Skeletal muscle satellite cell (primary cell): ENCODE data around the gene TTC23.

Experiments
- H3K27me3 ChIP-seq: 2 replicates; pipeline ENCODE4 v1.7.0; 2013; ENCODE audit warnings: low read length; ENCODE audit not compliant: control insufficient read depth, insufficient read depth
- H3K36me3 ChIP-seq: 2 replicates; pipeline ENCODE4 v1.7.0; 2013; ENCODE audit warnings: mild to moderate bottlenecking, control low read depth, low read length; ENCODE audit not compliant: insufficient read depth
- H3K4me1 ChIP-seq: 2 replicates; pipeline ENCODE4 v1.7.0; 2013; ENCODE audit warnings: low read length; ENCODE audit not compliant: control insufficient read depth, insufficient read depth
- H3K4me2 ChIP-seq: 2 replicates; pipeline ENCODE4 v1.7.0; 2013; ENCODE audit warnings: mild to moderate bottlenecking, low read length
- H3K4me3 ChIP-seq: 2 replicates; pipeline ENCODE4 v1.7.0; 2013; ENCODE audit warnings: low read length
- H3K9ac ChIP-seq: 2 replicates; pipeline ENCODE4 v1.7.0; 2013; ENCODE audit warnings: mild to moderate bottlenecking, low read depth, low read length, moderate library complexity
- H3K9me3 ChIP-seq: replicated peaks from 2 replicates; pipeline ENCODE4 v1.7.0; 2013; ENCODE audit warnings: mild to moderate bottlenecking, control low read depth, low read length

TTC23 gene

GRCh38 chr15:99187936-99188335, 61.4 kb downstream of the TTC23 start:
- H3K4me3 ChIP-seq, result no peak overlapping the region
- peaks cover 11% of the 10 kb centered on the region for H3K36me3 ChIP-seq
- H3K4me2 ChIP-seq, result no peak overlapping the region
- no peaks in the 10 kb centered on the region for H3K27me3 ChIP-seq
- no peaks in the 10 kb centered on the region for H3K9me3 ChIP-seq
- no peak overlapping the region for H3K9ac ChIP-seq
- no peaks in the 10 kb centered on the region for H3K4me1 ChIP-seq

- Histone ChIP-seq H3K4me3 (no peak overlapping the region), H3K36me3 (peaks cover 4% of the 10 kb centered on the region)
Measured at GRCh38 chr15:99185414-99186130, 63.8 kb downstream of the TTC23 start.

GRCh38 chr15:99182791-99183190, 66.6 kb downstream of the TTC23 start:
- Histone ChIP-seq H3K27me3 (no peaks in the 10 kb centered on the region), H3K4me3 (no peak overlapping the region), H3K36me3 (peaks cover 4% of the 10 kb centered on the region), H3K4me2 (no peak overlapping the region), H3K4me1 (no peaks in the 10 kb centered on the region), H3K9me3 (no peaks in the 10 kb centered on the region), H3K9ac (no peak overlapping the region)

More at GRCh38 chr15:99185414-99186130, 63.8 kb downstream of the TTC23 start:
- H3K4me1 ChIP-seq, result no peaks in the 10 kb centered on the region
- no peak overlapping the region for H3K9ac ChIP-seq
- no peaks in the 10 kb centered on the region for H3K9me3 ChIP-seq
- H3K4me2 ChIP-seq, result no peak overlapping the region
- H3K27me3 ChIP-seq, result no peaks in the 10 kb centered on the region

- peaks cover 4% of the 10 kb centered on the region for H3K36me3 ChIP-seq
- no peak overlapping the region for H3K4me2 ChIP-seq
- no peak overlapping the region for H3K9ac ChIP-seq
Measured at GRCh38 chr15:99181545-99181971, 67.8 kb downstream of the TTC23 start.

GRCh38 chr15:99180964-99181306, 68.4 kb downstream of the TTC23 start:
- H3K9me3 ChIP-seq, result no peaks in the 10 kb centered on the region
- H3K4me3 ChIP-seq, result no peak overlapping the region
- H3K27me3 ChIP-seq, result no peaks in the 10 kb centered on the region
- peaks cover 4% of the 10 kb centered on the region for H3K36me3 ChIP-seq
- no peak overlapping the region for H3K4me2 ChIP-seq
- H3K9ac ChIP-seq, result no peak overlapping the region
- peaks cover 8% of the 10 kb centered on the region for H3K4me1 ChIP-seq

More at GRCh38 chr15:99181545-99181971, 67.8 kb downstream of the TTC23 start:
- Histone ChIP-seq H3K27me3 (no peaks in the 10 kb centered on the region), H3K4me1 (peaks cover 8% of the 10 kb centered on the region), H3K9me3 (no peaks in the 10 kb centered on the region), H3K4me3 (no peak overlapping the region)

- no peak overlapping the region for H3K4me2 ChIP-seq
- H3K9me3 ChIP-seq, result no peaks in the 10 kb centered on the region
- peaks cover 3% of the 10 kb centered on the region for H3K36me3 ChIP-seq
- H3K27me3 ChIP-seq, result no peaks in the 10 kb centered on the region
- peaks cover 8% of the 10 kb centered on the region for H3K4me1 ChIP-seq
- H3K4me3 ChIP-seq, result no peak overlapping the region
- no peak overlapping the region for H3K9ac ChIP-seq
Measured at GRCh38 chr15:99180086-99180963, 69.1 kb downstream of the TTC23 start.

- H3K27me3 ChIP-seq, result no peaks in the 10 kb centered on the region
- H3K36me3 ChIP-seq, result peaks cover 11% of the 10 kb centered on the region
- peaks cover 8% of the 10 kb centered on the region for H3K4me1 ChIP-seq
- no peak overlapping the region for H3K4me3 ChIP-seq
- H3K9ac ChIP-seq, result no peak overlapping the region
- no peak overlapping the region for H3K4me2 ChIP-seq
- no peaks in the 10 kb centered on the region for H3K9me3 ChIP-seq
Measured at GRCh38 chr15:99177679-99178078, 71.7 kb downstream of the TTC23 start.

- Histone ChIP-seq H3K9me3 (no peaks in the 10 kb centered on the region), H3K36me3 (peaks cover 16% of the 10 kb centered on the region), H3K4me2 (no peak overlapping the region), H3K4me1 (peaks cover 8% of the 10 kb centered on the region), H3K9ac (no peak overlapping the region), H3K27me3 (no peaks in the 10 kb centered on the region), H3K4me3 (no peak overlapping the region)
Measured at GRCh38 chr15:99176757-99177156, 72.6 kb downstream of the TTC23 start.

- no peaks in the 10 kb centered on the region for H3K9me3 ChIP-seq
- H3K36me3 ChIP-seq, result peaks cover 21% of the 10 kb centered on the region
- H3K9ac ChIP-seq, result no peak overlapping the region
- peaks cover 8% of the 10 kb centered on the region for H3K4me1 ChIP-seq
- no peak overlapping the region for H3K4me2 ChIP-seq
- no peaks in the 10 kb centered on the region for H3K27me3 ChIP-seq
- no peak overlapping the region for H3K4me3 ChIP-seq
Measured at GRCh38 chr15:99174567-99175395, 74.6 kb downstream of the TTC23 start.

GRCh38 chr15:99172989-99173388, 76.4 kb downstream of the TTC23 start:
- H3K9ac ChIP-seq, result no peak overlapping the region
- no peaks in the 10 kb centered on the region for H3K27me3 ChIP-seq
- peaks cover 21% of the 10 kb centered on the region for H3K36me3 ChIP-seq
- H3K4me1 ChIP-seq, result peaks cover 8% of the 10 kb centered on the region
- H3K4me2 ChIP-seq, result no peak overlapping the region
- no peak overlapping the region for H3K4me3 ChIP-seq
- H3K9me3 ChIP-seq, result no peaks in the 10 kb centered on the region

GRCh38 chr15:99172171-99172570, 77.2 kb downstream of the TTC23 start:
- peaks cover 5% of the 10 kb centered on the region for H3K4me1 ChIP-seq
- H3K4me2 ChIP-seq, result no peak overlapping the region
- H3K27me3 ChIP-seq, result no peaks in the 10 kb centered on the region
- H3K9me3 ChIP-seq, result no peaks in the 10 kb centered on the region
- H3K9ac ChIP-seq, result no peak overlapping the region
- H3K4me3 ChIP-seq, result no peak overlapping the region
- H3K36me3 ChIP-seq, result peaks cover 21% of the 10 kb centered on the region
